Uterus (tissue), 2 donors: ENCODE measurements around the gene FAT1.

Experiments used
- POLR2A ChIP-seq, 2 donors: fragments of 450-650 bp; IDR thresholded peaks; one replicate each; pipeline ENCODE4 v1.6.1; 2016; ENCODE audit warnings: antibody characterized with exemption in 2 of 2, mild to moderate bottlenecking in 1 of 2, moderate library complexity in 1 of 2
- TF ChIP-seq, protein P1 (sequence below), 4 experiments: fragments of 200-600 bp in 2 of 4; fragments of 450-650 bp in 2 of 4; sonication (generic) in 2 of 4; IDR thresholded peaks; one replicate each; pipeline ENCODE4 v1.5.1; 2016 to 2019; ENCODE audit warnings: antibody characterized with exemption in 4 of 4, mild to moderate bottlenecking in 2 of 4, moderate library complexity in 1 of 4

DNA sequence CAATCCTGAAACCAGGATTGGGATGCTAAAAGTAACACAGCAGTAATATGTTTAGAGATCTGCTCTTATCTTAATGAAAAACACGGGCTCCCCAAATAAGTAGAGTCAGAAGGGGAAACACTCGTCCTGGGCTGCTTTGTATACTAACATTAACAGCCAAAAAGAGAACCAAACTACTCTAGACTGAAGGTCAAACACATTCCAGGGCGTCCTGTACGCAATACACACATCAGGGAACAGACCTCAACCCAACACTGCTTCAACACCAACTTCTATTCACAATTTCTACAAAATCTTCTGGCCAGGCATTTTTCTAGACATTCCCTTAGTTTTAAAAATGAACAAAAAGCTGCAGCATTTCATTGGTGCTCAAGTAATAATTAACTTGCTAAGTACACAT lies 21.4 kb downstream of the FAT1 start:
- TF ChIP-seq, protein P1, sequence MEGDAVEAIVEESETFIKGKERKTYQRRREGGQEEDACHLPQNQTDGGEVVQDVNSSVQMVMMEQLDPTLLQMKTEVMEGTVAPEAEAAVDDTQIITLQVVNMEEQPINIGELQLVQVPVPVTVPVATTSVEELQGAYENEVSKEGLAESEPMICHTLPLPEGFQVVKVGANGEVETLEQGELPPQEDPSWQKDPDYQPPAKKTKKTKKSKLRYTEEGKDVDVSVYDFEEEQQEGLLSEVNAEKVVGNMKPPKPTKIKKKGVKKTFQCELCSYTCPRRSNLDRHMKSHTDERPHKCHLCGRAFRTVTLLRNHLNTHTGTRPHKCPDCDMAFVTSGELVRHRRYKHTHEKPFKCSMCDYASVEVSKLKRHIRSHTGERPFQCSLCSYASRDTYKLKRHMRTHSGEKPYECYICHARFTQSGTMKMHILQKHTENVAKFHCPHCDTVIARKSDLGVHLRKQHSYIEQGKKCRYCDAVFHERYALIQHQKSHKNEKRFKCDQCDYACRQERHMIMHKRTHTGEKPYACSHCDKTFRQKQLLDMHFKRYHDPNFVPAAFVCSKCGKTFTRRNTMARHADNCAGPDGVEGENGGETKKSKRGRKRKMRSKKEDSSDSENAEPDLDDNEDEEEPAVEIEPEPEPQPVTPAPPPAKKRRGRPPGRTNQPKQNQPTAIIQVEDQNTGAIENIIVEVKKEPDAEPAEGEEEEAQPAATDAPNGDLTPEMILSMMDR (IDR thresholded peaks at IDR 0.05), result no peak
- TF ChIP-seq POLR2A (IDR thresholded peaks at IDR 0.05), result no peak
